ENCODE data around the gene NCL. TPM values are rescaled to one million over a fixed set of nuclear protein-coding genes. Genes with fewer than 3 reads are reported as not detected.

The NCL gene
- total and polyA plus RNA-seq, 2 of the 13 experiments (the other 11 are each of a cell fraction or from before 2014, with no cell fraction given) = 105 to 779 TPM

- TF ChIP-seq ZSCAN5A (CRISPR knock-in tag; IDR thresholded peaks at IDR 0.05; ENCODE audit: borderline replicate concordance) (0 out of 2 replicates have a peak, but pooled peaks have one; percentile 18), ZNF577 (CRISPR knock-in tag; IDR thresholded peaks at IDR 0.05; ENCODE audit: borderline replicate concordance, low read depth) (no peak), ZNF503 (CRISPR knock-in tag; IDR thresholded peaks at IDR 0.05) (peak; percentile 9; the same call in 1 of the 2 replicates), ZNF546 (CRISPR knock-in tag; conservative IDR thresholded peaks at IDR 0.05) (0 out of 2 replicates have a peak, but pooled peaks have one; percentile 34), ATF2 (CRISPR knock-in tag; IDR thresholded peaks at IDR 0.05) (no peak), IKZF4 (CRISPR knock-in tag; IDR thresholded peaks at IDR 0.05; ENCODE audit: borderline replicate concordance, low read depth, not compliant biosample characterization) (peak; percentile 89), SIX4 (CRISPR knock-in tag; IDR thresholded peaks at IDR 0.05) (no peak), FOXM1 (CRISPR knock-in tag; IDR thresholded peaks at IDR 0.05) (no peak), MEIS1 (CRISPR knock-in tag; IDR thresholded peaks at IDR 0.05; ENCODE audit: borderline replicate concordance) (no peak; the same call in 1 of the 2 replicates), DMAP1 (CRISPR knock-in tag; IDR thresholded peaks at IDR 0.05) (no peak; the same call in 1 of the 2 replicates), HNRNPH1 (optimal IDR thresholded peaks at IDR 0.05; ENCODE audit: low read depth, low read length) (no peak), NFYC (CRISPR knock-in tag; IDR thresholded peaks at IDR 0.05) (no peak), SOX5 (CRISPR knock-in tag; IDR thresholded peaks at IDR 0.05; ENCODE audit: borderline replicate concordance) (no peak), ZNF263 (CRISPR knock-in tag; IDR thresholded peaks at IDR 0.05) (0 out of 2 replicates have a peak, but pooled peaks have one; percentile 27), ZNF768 (CRISPR knock-in tag; IDR thresholded peaks at IDR 0.05) (peak; percentile 62), ZFP36 (IDR thresholded peaks at IDR 0.05; ENCODE audit: borderline replicate concordance, low read depth, low read length, partially characterized antibody) (no peak), MIXL1 (CRISPR knock-in tag; IDR thresholded peaks at IDR 0.05) (no peak), TOPORS (CRISPR knock-in tag; IDR thresholded peaks at IDR 0.05) (0 out of 2 replicates have a peak, but pooled peaks have one; percentile 18), REL (CRISPR knock-in tag; conservative IDR thresholded peaks at IDR 0.05) (no peak), ZFYVE20 (CRISPR knock-in tag; IDR thresholded peaks at IDR 0.05; ENCODE audit: borderline replicate concordance, low read depth) (no peak), HNF1B (CRISPR knock-in tag; IDR thresholded peaks at IDR 0.05) (0 out of 2 replicates have a peak, but pooled peaks have one; percentile 55), ZNF296 (CRISPR knock-in tag; conservative IDR thresholded peaks at IDR 0.05) (no peak), SMAD9 (CRISPR knock-in tag; IDR thresholded peaks at IDR 0.05) (no peak)
Observed at GRCh38 chr2:231411831-231412617, 52.3 kb downstream of the NCL start (continued).

Data from HepG2 (cell line).